ENCODE data around the gene PDGFB.

The PDGFB gene

GRCh38 chr22:39289975-39290720, 45.4 kb upstream of the PDGFB start:
- no peak overlapping the region for H3K4me3 ChIP-seq (ENCODE audit: control insufficient read depth, low read depth, low read length)
- TF ChIP-seq, protein P1, sequence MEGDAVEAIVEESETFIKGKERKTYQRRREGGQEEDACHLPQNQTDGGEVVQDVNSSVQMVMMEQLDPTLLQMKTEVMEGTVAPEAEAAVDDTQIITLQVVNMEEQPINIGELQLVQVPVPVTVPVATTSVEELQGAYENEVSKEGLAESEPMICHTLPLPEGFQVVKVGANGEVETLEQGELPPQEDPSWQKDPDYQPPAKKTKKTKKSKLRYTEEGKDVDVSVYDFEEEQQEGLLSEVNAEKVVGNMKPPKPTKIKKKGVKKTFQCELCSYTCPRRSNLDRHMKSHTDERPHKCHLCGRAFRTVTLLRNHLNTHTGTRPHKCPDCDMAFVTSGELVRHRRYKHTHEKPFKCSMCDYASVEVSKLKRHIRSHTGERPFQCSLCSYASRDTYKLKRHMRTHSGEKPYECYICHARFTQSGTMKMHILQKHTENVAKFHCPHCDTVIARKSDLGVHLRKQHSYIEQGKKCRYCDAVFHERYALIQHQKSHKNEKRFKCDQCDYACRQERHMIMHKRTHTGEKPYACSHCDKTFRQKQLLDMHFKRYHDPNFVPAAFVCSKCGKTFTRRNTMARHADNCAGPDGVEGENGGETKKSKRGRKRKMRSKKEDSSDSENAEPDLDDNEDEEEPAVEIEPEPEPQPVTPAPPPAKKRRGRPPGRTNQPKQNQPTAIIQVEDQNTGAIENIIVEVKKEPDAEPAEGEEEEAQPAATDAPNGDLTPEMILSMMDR (IDR thresholded peaks at IDR 0.05; ENCODE audit: control insufficient read depth, insufficient read depth, low read depth, low read length, missing control alignments) = no peak
- DNase-seq (ENCODE audit: low read depth) = no peak

DNA sequence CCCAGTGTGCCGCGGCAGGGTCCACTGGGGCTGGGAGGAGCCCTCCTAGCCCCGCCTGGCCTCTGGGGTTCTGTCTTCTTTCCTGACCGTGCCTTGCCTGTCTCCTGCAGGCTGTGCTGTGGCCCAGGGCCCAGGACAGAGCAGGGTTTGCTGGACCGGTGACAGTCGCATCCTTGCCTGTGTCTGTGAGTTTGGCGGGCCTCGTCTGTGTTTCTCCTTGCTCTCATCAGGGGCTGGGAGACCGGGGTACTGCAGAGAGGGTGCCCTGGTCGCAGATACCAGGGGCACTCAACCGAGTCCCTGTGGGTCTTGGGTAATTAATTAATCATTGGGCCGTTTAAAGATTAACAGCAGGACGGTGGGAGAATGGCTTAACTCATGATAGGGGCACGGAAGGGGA, 44.8 kb upstream of the PDGFB start:
- no peak for DNase-seq (ENCODE audit: low read depth)
- no peak overlapping the region for H3K4me3 ChIP-seq (ENCODE audit: control insufficient read depth, low read depth, low read length)
- TF ChIP-seq, protein P1 (IDR thresholded peaks at IDR 0.05; ENCODE audit: control insufficient read depth, insufficient read depth, low read depth, low read length, missing control alignments) = no peak

DNA sequence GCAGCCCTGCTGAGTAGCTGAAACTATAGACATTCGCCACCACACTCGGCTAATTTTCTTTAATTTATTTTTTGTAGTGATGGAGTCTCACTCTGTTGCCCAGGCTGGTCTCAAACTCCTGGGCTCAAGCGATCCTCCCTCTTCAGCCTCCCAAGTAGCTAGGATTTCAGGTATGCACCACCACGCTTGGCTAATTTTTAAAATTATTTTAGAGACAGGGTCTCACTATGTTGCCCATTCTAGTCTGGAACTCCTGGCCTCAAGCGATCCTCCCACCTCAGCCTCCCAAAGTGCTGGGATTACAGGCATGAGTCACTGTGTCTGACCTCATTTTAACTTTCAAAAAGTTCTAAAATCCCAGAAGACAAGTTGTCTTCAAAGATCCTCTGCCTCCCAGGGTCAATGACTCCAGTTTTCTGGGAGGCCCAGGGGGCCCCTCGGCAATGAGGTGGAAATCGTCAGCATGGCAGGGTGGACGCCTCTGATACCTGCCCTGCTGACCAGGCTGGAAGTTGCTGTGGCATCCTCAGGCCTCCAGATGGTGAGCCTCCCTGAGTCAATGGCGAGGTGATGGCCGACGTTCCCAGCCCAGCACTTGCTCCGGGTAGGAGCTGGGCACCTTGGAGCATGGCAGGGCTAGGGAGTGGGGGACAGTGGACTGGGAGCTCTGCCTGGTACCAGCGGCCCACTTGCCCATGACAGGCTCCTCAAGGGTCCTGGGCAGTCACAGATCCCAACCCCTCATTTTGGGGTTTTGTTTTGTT, 43.5 kb upstream of the PDGFB start:
- no peak for DNase-seq (ENCODE audit: low read depth)

DNA sequence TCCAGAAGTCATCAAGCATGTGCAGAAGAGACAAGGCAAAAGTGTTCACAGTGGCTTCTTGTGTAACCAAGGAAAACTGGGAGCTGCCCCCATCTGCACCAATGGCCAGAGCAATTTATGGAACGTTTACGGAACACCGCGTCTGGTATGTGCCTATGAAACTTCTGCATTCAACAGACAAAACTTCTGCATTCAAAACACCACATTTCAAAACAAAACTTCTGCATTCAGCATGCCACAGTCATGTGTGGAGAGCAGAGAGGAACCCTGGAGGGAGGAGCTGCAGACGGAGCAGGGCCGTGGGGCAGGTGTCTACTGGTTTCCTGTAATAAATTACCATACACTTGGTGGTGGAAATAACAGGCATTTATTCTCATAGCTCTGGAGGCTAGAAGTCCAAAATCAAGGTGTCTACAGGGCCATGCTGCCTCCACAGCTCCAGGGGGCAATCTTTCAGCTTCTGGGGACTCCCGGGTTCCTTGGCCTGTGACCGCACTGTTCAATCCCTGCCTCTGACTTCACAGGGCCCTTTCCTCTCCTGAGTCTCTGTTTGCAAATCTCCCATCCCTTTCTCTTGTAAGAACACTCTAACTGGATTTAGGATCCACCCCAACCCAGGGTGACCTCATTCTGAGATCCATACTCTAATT, 42.4 kb upstream of the PDGFB start:
- H3K4me3 ChIP-seq (ENCODE audit: control insufficient read depth, low read depth, low read length) = no peak overlapping the region
- TF ChIP-seq, protein P1 (IDR thresholded peaks at IDR 0.05; ENCODE audit: control insufficient read depth, insufficient read depth, low read depth, low read length, missing control alignments) = no peak
- DNase-seq (ENCODE audit: low read depth) = no peak

More for the DNA sequence above, 43.5 kb upstream of the PDGFB start:
- no peak overlapping the region for H3K4me3 ChIP-seq (ENCODE audit: control insufficient read depth, low read depth, low read length)
- TF ChIP-seq, protein P1 (IDR thresholded peaks at IDR 0.05; ENCODE audit: control insufficient read depth, insufficient read depth, low read depth, low read length, missing control alignments) = no peak

DNA sequence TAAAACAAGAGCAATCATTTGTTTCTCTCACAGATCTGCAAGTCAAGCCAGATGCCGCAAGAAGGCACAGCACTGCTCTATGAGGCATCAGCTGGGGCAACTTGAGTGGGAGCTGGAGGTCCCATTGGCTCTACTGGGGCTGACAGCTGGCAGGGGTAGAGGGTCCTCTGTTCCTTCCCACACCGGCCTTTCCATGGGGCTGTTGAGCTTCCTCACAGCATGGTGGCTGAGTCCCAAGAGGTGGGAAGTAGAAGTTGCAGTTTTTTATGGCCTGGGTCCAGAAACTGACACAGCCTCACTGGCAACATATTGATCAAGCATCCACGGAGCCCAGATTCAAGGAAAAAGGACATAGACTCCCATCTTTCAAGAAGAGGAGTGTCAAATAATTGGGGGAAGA, 40.2 kb upstream of the PDGFB start:
- no peak for DNase-seq (ENCODE audit: low read depth)
- TF ChIP-seq, protein P1 (IDR thresholded peaks at IDR 0.05; ENCODE audit: control insufficient read depth, insufficient read depth, low read depth, low read length, missing control alignments) = no peak
- no peak overlapping the region for H3K4me3 ChIP-seq (ENCODE audit: control insufficient read depth, low read depth, low read length)

- H3K4me3 ChIP-seq (ENCODE audit: control insufficient read depth, low read depth, low read length) = no peak overlapping the region
- DNase-seq (ENCODE audit: low read depth) = no peak
- TF ChIP-seq, protein P1 (IDR thresholded peaks at IDR 0.05; ENCODE audit: control insufficient read depth, insufficient read depth, low read depth, low read length, missing control alignments) = no peak
Observed at GRCh38 chr22:39284142-39284980, 39.6 kb upstream of the PDGFB start.

All from AG09309 (cell line).